ENCODE results near the gene UPK1A. TPM values are rescaled to one million over a fixed set of nuclear protein-coding genes. Genes with fewer than 3 reads are reported as not detected.

UPK1A gene
- total and polyA plus RNA-seq, 2 donors (not counting 3 experiments of a cell fraction or from before 2014, with no cell fraction given), result not detected

- TF ChIP-seq MYC (IDR thresholded peaks at IDR 0.05; ENCODE audit: low read depth, low read length), result no peak
- TF ChIP-seq JUN (IDR thresholded peaks at IDR 0.05; ENCODE audit: borderline replicate concordance, insufficient read depth, insufficient read length, low read depth), result no peak
- TF ChIP-seq POLR2AphosphoS5 (IDR thresholded peaks at IDR 0.05; ENCODE audit: insufficient read depth, low read depth, low read length), result no peak
- TF ChIP-seq FOS (IDR thresholded peaks at IDR 0.05; ENCODE audit: borderline replicate concordance, insufficient read depth, low read length), result no peak
- no peak for TF ChIP-seq MAX (IDR thresholded peaks at IDR 0.05; ENCODE audit: insufficient read depth, insufficient read length)
- no peak for TF ChIP-seq EZH2 (IDR thresholded peaks at IDR 0.05; ENCODE audit: borderline replicate concordance, low read depth, low read length, severe bottlenecking)
- no peak for TF ChIP-seq POLR2A (IDR thresholded peaks at IDR 0.05; ENCODE audit: low read depth, low read length)
- no peak for TF ChIP-seq CTCF (IDR thresholded peaks at IDR 0.05; ENCODE audit: extremely low read depth in 1 of 2, insufficient read depth in 1 of 2, low read depth in 1 of 2, low read length in 2 of 2)
- TF ChIP-seq GATA2 (IDR thresholded peaks at IDR 0.05; ENCODE audit: insufficient read depth, insufficient read length, low read depth, low read length), result no peak
- no peaks in the 10 kb centered on the region for H3K9me3 ChIP-seq (replicated peaks; ENCODE audit: control insufficient read depth, insufficient read depth, low read length)
- H3K4me1 ChIP-seq (ENCODE audit: control insufficient read depth, extremely low read depth, insufficient read depth, low read length), result no peaks in the 10 kb centered on the region
- FAIRE-seq, result no peak
- no peaks in the 10 kb centered on the region for H4K20me1 ChIP-seq (replicated peaks; ENCODE audit: control insufficient read depth, extremely low read depth, insufficient read depth, low read length)
- no TSS peak for BruUV-seq (replicated peaks)
- DNase-seq (ENCODE audit: low read depth, low spot score), result no peak
- H2AFZ ChIP-seq (ENCODE audit: low read depth, low read length), result no peak overlapping the region
- H3K9ac ChIP-seq (replicated peaks; ENCODE audit: extremely low read depth, insufficient read depth, low read length), result no peak overlapping the region
- intact Hi-C loops (cut with micrococcal nuclease) (no loop called here), dilution Hi-C loops (cut with MboI; ENCODE audit: extremely low pct_ligation_motif_present, low sequenced_read_pairs) (no loop called here)
- no peaks in the 10 kb centered on the region for H3K79me2 ChIP-seq (ENCODE audit: control insufficient read depth, insufficient read depth, low read length)
- H3K36me3 ChIP-seq (ENCODE audit: control insufficient read depth in 2 of 2, extremely low read depth in 1 of 2, insufficient read depth in 2 of 2, low read length in 2 of 2), result peaks cover 9 to 19% of the 10 kb centered on the region in 2 experiments
- no peak overlapping the region for H3K4me3 ChIP-seq (replicated peaks in 1 of 3; ENCODE audit: insufficient read depth in 1 of 3, low read depth in 1 of 3, low read length in 3 of 3)
- no peak overlapping the region for H3K27ac ChIP-seq (ENCODE audit: insufficient read depth, low read depth, low read length)
- H3K9me1 ChIP-seq (replicated peaks; ENCODE audit: control insufficient read depth, extremely low read depth, insufficient read depth, low read length), result no peaks in the 10 kb centered on the region
- ChIA-PET POLR2A (interaction anchor here (0.7 kb wide), 1 partner anchor 1797 kb away, joined by 6 read pairs; no protein-coding TSS in a partner anchor), CTCF (interaction anchor here (1.5 kb wide), 1 partner anchor 10 kb away, joined by 4 read pairs; the partner anchor contains the start of gene COX6B1)
- H3K27me3 ChIP-seq (ENCODE audit: control insufficient read depth in 2 of 2, insufficient read depth in 2 of 2, low read length in 2 of 2), result no peaks in the 10 kb centered on the region
- no peak overlapping the region for H3K4me2 ChIP-seq (ENCODE audit: insufficient read depth, low read length)
Measured at GRCh38 chr19:35657904-35658700, 8.2 kb upstream of the UPK1A start.
